Urinary bladder (tissue), 4 donors: ENCODE measurements around the gene MPC2. TPM values are rescaled to one million over a fixed set of nuclear protein-coding genes. Genes with fewer than 3 reads are reported as not detected.

Source experiments
- DNase-seq: peaks from one replicate; pipeline ENCODE4 v3.0.0-alpha.2; 2015; ENCODE audit errors: extremely low spot score
- H3K27ac ChIP-seq: one replicate; pipeline ENCODE4 v1.5.1; 2013; ENCODE audit warnings: low read depth, mild to moderate bottlenecking, moderate library complexity
- H3K36me3 ChIP-seq: one replicate; pipeline ENCODE4 v1.6.1; 2013; ENCODE audit warnings: mild to moderate bottlenecking, moderate library complexity; ENCODE audit not compliant: insufficient read depth
- H3K4me1 ChIP-seq: one replicate; pipeline ENCODE4 v1.6.1; 2013; ENCODE audit warnings: mild to moderate bottlenecking, moderate library complexity; ENCODE audit not compliant: insufficient read depth
- H3K4me3 ChIP-seq: one replicate; pipeline ENCODE4 v1.5.1; 2013; ENCODE audit warnings: low read depth, low read length
- WGBS: extraction: QIAGEN DNeasy Blood & Tissue Kit; methylation state at CpG from one replicate; pipeline ENCODE4 v1.1.7; 2013; 5-methylcytosine and 5-hydroxymethylcytosine counted together
- polyA plus RNA-seq: library from polyadenylated mRNA; stranded (reverse); fragments of 200-250 nt; gene quantifications from one replicate; pipeline ENCODE4 v1.2.3, GENCODE V29; 2013
- total RNA-seq: library from RNA; depleted of rRNA; stranded (reverse); fragments of >200 nt; gene quantifications from one replicate; pipeline ENCODE4 v1.2.3, GENCODE V29; 2014
- donor health status: healthy with polysubstance abuse.
- donor health status: healthy.

MPC2 gene
- total RNA-seq (41.7 TPM), polyA plus RNA-seq (48.4 TPM)

DNA sequence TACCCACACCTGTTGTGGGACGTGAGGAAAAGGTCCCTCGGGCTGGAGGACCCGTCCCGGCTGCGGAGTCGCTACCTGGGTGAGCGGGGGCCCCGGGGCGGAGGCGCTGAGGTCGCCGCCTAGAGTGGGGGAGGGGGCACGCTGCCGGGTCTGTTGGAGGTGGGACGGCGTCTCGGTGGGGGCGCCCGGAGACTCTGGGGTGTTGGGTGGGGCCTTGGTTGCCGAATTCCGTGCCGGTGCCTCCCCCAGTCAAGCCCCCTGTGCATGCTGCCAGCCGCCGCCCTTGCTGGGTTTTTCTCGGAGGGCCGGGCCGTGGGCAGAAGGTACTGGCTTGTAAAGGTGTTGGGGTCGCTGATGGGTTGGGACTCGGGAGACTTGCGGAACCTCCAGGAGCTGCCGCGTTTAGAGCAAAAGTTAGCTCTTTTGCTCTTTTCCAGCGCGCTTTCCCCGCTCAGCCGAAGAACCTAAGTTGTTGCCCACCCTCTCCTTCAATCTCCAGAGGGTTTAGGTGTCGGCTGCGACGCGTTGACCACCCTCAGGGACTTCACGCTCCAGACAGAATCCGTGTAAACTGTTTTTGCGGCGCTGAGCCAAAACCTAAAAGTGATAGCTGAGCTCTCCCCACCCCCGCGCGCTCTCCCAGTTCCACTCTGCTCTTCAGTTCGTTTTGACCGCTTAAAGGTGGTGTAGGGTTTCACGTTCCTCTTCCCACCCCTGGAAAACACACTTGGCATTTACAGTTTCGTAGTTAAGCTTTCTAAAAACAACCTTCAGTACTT lies at the start of gene MPC2:
TSS of gene MPC2 (minus strand) at position 143 of the 779 bp plus-strand sequence. CDS start 1,231 bp downstream, outside the sequence.
- H3K36me3 ChIP-seq, result no peaks in the 10 kb centered on the region
- H3K4me1 ChIP-seq, result no peaks in the 10 kb centered on the region

DNA sequence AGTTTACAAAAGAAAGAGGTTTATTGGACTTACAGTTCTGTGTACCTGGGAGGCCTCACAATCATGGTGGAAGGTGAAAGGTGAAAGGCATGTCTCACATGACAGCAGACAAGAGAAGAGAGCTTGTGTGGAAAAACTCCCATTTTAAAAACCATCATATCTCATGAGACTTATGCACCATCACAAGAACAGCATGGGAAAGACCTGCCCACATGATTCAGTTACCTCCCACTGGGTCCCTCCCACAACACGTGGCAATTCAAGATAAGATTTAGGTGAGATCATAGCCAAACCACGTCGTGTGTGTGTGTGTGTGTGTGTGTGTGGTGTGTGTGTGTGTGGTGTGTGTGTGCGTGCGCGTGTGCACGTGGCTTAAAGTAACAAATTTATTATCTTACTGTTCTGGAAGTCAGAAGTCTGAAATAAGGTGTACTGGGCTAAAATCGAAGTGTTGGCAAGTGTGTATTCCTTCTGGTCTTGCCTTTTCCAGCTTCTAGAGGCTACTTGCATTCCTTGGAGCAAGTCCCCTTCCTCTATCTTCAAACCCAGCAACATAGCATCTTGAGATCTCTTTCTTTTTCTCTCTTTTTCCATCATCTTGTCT lies 48.1 kb upstream of the MPC2 start:
- H3K36me3 ChIP-seq, result peaks cover 1% of the 10 kb centered on the region
- DNase-seq, result no peak
- H3K4me1 ChIP-seq, result no peaks in the 10 kb centered on the region
- WGBS, result 79% methylated on average over 8 of the region's 8 CpGs
- no peak overlapping the region for H3K4me3 ChIP-seq
- H3K27ac ChIP-seq, result no peak overlapping the region

More for the DNA sequence above, at the start of gene MPC2:
- under 1% methylated on average over 51 of the region's 51 CpGs for WGBS
- peak within 1 kb of the TSS; percentile 91 for H3K4me3 ChIP-seq
- H3K27ac ChIP-seq, result peak within 1 kb of the TSS; percentile 97
- DNase-seq, result peak; percentile 60

DNA sequence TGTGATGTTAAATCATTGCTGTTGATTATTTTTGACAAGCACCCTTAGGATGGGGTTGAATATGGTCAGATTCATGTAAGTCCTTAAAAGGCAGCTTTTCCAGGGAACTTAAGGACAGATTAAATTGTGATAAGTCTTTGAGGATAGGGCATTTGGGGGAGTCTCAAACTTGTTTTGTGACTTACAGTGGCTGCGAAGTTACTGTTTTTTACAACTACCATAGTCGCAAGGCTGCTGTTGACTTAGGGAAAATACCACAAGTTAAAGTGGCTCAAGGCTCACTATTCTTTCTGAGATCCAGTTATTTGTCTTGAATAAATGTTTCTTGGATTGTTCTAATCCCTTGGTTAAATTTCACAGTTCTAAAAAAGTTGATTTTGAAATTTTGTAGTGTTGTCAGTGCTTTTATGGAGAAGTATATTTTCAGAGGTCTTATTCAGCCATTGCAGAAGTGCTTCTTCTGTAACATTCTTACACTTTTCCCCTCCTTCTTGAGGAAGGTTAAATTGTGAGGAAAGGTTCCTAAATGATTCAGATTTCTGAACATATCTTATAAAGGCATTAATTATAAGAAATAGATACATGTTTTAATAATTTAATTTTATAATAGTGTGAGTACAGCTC lies 47.0 kb upstream of the MPC2 start:
- Histone ChIP-seq H3K27ac (no peak overlapping the region), H3K36me3 (peaks cover 1% of the 10 kb centered on the region), H3K4me1 (no peaks in the 10 kb centered on the region), H3K4me3 (no peak overlapping the region)
- WGBS, result 93% methylated on average over 2 of the region's 2 CpGs
- no peak for DNase-seq

DNA sequence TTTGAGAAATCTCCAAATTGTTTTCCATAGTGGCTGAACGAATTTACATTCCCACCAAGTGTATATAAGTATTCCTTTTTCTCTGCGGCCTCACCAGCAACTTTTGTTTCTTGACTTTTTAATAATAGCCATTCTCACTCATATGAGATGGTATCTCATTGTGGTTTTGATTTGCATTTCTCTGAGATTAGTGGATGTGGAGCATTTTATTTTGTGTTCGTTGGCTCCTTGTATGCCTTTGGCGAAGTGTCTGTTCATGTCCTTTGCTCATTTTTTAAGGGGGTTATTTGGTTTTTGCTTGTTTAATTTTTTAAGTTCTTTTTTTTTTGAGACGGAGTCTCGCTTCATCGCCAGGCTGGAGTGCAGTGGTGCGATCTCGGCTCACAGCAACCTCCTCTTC lies 45.1 kb upstream of the MPC2 start:
- WGBS, result 97% methylated on average over 9 of the region's 9 CpGs
- DNase-seq, result no peak
- Histone ChIP-seq H3K27ac (no peak overlapping the region), H3K36me3 (peaks cover 4% of the 10 kb centered on the region), H3K4me1 (no peaks in the 10 kb centered on the region), H3K4me3 (no peak overlapping the region)

DNA sequence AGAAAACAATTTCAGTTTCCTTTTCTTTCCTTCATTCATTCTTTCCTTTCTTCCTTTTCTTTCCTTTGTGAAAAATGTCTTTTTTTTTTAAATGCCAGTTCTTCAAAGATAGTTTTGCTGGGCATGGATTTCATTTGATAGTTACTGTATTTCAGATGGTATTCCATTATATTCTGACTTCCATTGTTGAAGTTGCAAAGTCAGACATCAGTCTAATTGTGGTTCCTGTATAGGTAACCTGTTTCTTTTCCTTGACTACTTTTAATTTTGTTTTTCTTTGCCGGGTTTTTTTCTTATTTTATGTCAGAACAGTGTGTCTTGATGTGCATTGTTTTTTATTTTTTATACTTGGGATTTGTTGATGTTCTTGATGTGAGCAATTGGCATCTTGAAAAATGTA lies 40.4 kb upstream of the MPC2 start:
- no peaks in the 10 kb centered on the region for H3K4me1 ChIP-seq
- H3K4me3 ChIP-seq, result no peak overlapping the region
- no peak for DNase-seq
- peaks cover 6% of the 10 kb centered on the region for H3K36me3 ChIP-seq
- WGBS, result 94% methylated on average over 1 of the region's 1 CpG
- H3K27ac ChIP-seq, result no peak overlapping the region

DNA sequence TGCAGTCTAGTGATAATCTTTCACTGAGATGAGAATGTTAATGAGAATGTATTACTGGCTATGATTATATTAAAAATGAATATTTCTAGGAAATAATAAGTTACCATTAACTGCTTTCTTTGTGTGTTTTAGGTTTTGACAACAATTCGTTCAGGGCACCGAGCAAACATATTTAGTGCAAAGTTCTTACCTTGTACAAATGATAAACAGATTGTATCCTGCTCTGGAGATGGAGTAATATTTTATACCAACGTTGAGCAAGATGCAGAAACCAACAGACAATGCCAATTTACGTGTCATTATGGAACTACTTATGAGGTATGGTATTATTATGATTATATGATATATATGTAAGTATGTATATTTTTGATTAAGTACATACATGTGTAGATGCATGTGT lies 37.8 kb upstream of the MPC2 start:
- Histone ChIP-seq H3K36me3 (peaks cover 5% of the 10 kb centered on the region), H3K4me3 (no peak overlapping the region), H3K4me1 (no peaks in the 10 kb centered on the region), H3K27ac (no peak overlapping the region)
- WGBS, result 87% methylated on average over 4 of the region's 4 CpGs
- DNase-seq, result no peak

DNA sequence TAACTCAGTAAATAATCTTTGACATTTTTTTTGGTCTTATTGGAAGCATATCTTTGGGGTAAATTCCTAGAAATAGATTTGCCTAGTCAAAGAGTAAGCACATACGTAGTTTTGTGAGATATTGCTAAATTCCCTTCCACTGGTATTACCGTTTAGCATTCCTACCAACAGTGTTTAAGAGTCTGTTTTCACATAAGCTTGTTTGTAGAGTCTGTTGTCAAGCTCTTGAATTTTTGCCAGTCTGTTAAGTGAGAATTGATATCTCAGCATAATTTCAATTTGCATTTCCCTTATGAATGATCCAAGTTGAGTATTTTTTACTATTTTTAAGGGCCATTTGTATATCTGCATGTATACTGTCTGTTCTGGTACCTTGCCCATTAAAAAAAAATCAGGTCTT lies 37.0 kb upstream of the MPC2 start:
- WGBS, result 77% methylated on average over 2 of the region's 2 CpGs
- peaks cover 5% of the 10 kb centered on the region for H3K36me3 ChIP-seq
- no peak overlapping the region for H3K4me3 ChIP-seq
- no peak for DNase-seq
- no peaks in the 10 kb centered on the region for H3K4me1 ChIP-seq
- H3K27ac ChIP-seq, result no peak overlapping the region

DNA sequence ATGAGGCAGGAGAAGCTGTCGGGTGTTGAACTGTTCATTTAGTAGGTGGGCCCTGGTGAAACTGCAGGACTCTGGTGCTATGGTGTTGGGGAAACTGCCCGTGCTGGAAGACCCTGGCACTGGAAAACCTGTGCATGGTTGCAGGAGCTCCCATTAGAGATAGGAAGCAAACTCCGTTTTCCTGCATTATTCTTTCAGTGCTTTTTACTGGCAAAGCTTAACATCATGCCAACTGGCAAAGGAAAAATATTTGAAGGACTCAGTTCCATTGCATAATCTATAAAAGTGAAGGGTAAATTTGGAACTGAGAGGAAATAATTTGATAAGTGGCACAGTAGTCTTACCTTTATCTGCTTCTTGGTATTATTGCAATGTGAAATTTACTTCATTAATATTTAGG lies 31.7 kb upstream of the MPC2 start:
- Histone ChIP-seq H3K4me3 (no peak overlapping the region), H3K4me1 (no peaks in the 10 kb centered on the region), H3K36me3 (no peaks in the 10 kb centered on the region), H3K27ac (no peak overlapping the region)
- no peak for DNase-seq
- WGBS, result 75% methylated on average over 3 of the region's 3 CpGs

DNA sequence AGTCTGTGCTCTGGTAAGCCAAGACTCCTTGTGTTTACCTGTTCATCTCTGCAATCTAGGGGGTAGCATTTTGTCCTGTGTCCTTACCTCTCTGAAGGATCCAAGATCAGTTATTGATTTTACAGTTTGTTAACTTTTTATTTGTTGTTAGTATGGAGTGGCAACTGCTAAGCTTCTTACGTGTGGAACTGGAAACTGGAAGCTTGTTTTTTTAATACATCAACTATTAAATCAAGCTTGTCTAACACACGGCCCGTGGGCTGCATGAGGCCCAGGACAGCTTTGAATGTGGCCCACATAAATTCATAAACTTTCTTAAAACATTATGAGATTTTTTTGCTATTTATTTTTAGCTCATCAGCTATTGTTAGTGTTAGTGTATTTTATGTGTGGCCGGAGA lies 29.2 kb upstream of the MPC2 start:
- no peaks in the 10 kb centered on the region for H3K4me1 ChIP-seq
- 65% methylated on average over 4 of the region's 4 CpGs for WGBS
- no peak overlapping the region for H3K27ac ChIP-seq
- no peak for DNase-seq
- no peaks in the 10 kb centered on the region for H3K36me3 ChIP-seq
- no peak overlapping the region for H3K4me3 ChIP-seq

DNA sequence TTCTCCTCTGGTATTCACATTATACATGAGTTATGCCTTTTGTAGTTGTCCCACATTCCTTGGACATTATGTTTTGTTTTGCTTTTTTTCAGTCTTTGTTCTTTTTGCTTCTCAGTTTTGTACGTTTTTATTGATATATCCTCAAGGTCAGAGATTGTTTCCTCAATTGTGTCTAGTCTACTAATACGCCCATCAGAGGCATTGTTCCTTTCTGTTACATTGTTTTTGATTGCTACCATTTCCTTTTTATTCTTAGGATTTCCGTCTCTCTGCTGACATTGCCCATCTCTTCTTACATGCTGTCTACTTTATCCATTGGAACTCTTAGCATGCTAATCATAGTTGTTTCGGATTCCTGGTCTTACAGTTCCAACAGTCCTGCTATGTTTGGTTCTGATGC lies 27.8 kb upstream of the MPC2 start:
- WGBS, result 88% methylated on average over 4 of the region's 4 CpGs

DNA sequence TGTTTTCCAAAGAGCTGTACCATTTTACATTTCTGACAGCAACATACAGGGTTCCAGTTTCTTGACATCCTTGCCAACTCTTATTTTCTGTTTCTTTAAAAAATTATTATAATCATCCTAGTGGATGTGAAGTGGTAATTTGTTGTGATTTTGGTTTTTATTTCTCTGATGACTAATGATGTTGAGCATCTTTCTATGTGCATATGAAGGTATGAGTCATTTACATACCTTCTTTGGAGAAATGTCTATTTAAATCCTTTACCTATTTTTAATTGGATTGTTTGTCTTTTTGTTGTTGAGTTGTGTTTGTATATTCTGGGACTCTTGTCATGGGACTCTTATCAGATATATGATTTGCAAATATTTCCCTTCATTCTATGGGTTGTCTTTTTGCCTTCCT lies 20.8 kb upstream of the MPC2 start:
- Histone ChIP-seq H3K4me3 (no peak overlapping the region), H3K4me1 (no peaks in the 10 kb centered on the region), H3K36me3 (peaks cover 2% of the 10 kb centered on the region), H3K27ac (no peak overlapping the region)
- DNase-seq, result no peak

More for the DNA sequence above, 27.8 kb upstream of the MPC2 start:
- Histone ChIP-seq H3K27ac (no peak overlapping the region), H3K36me3 (no peaks in the 10 kb centered on the region), H3K4me3 (no peak overlapping the region), H3K4me1 (no peaks in the 10 kb centered on the region)
- DNase-seq, result no peak

DNA sequence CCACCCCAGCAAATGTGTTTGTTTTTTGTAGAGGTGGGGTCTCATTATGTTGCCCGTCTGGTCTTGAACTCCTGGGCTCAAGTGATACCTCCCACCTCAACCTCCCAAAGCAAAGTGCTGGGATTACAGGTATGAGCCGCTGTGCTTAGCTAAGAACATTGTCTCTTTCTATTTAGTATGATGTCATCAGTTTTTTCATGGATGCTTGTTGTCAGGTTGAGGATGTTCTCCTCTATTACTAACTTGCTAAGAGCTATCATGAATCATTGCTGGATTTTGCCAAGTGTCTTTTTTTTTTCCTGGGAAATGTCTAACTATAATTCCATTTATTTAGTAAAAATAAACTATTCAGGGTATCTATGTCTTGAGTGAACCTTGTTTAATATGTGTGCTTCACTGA lies 19.0 kb upstream of the MPC2 start:
- DNase-seq, result no peak
- Histone ChIP-seq H3K4me3 (no peak overlapping the region), H3K27ac (no peak overlapping the region), H3K4me1 (no peaks in the 10 kb centered on the region), H3K36me3 (peaks cover 2% of the 10 kb centered on the region)
- 98% methylated on average over 2 of the region's 2 CpGs for WGBS

DNA sequence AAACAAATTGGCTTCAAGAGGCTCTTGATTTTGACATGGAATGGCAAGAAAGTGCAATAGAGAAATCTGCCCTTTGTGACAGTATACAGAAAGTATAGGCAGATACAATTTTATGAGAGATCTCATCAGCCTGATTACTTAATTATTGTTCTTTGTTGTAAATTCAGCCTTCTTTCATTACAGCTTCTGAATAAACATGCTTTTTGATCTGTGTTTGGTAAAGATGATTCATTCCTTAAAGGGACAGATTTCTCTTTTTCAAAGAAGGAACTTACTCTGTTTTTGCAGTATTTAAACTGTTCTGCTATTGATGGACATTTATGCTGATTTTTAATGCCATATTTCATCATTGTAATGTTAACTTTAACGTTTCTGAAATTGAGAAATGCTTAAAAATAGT lies 13.7 kb upstream of the MPC2 start:
- peaks cover 2% of the 10 kb centered on the region for H3K36me3 ChIP-seq
- WGBS, result 45% methylated on average over 1 of the region's 1 CpG
- peaks cover 2% of the 10 kb centered on the region for H3K4me1 ChIP-seq
- no peak for DNase-seq
- H3K4me3 ChIP-seq, result no peak overlapping the region
- H3K27ac ChIP-seq, result no peak overlapping the region

DNA sequence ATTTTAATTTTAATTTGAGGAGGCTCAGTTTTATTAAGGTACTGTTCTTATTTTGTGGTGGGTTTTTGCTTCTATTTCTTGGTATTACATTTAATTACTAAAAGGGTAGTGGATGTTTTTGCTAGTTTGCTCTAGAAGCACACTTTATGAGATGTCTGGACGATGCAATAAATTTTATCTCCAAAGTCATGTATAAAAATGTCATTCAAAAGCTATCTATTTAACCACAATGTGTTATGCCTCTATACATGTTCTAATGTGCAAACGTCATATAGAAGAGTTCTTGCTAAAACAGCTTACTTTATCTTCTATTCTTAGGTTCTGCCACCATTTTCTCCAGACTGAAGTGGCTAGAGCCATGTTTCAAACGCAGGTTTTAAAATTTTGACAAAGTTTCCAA lies 12.9 kb upstream of the MPC2 start:
- DNase-seq, result no peak
- Histone ChIP-seq H3K36me3 (peaks cover 2% of the 10 kb centered on the region), H3K4me3 (no peak overlapping the region), H3K27ac (no peak overlapping the region), H3K4me1 (peaks cover 2% of the 10 kb centered on the region)
- WGBS, result 71% methylated on average over 3 of the region's 3 CpGs
